HepG2 (cell line): ENCODE measurements around the gene TET3.

ENCODE experiments used
- HBP1 ChIP-seq: IDR thresholded peaks from 2 replicates; pipeline ENCODE4 v1.6.1; 2016; ENCODE audit warnings: low read depth, control low read depth
- NFYB ChIP-seq: sonication (generic); formaldehyde crosslinking; IDR thresholded peaks from 2 replicates; pipeline ENCODE4 v1.4.0; 2020; ENCODE audit warnings: missing genetic modification reagents
- SMAD3 ChIP-seq: sonication (generic); formaldehyde crosslinking; IDR thresholded peaks from 2 replicates; pipeline ENCODE4 v1.4.0; 2020; ENCODE audit warnings: missing genetic modification reagents
- TGIF2 ChIP-seq: IDR thresholded peaks from 2 replicates; pipeline ENCODE4 v1.6.1; 2016; ENCODE audit warnings: control low read depth, missing compliant biosample characterization
- ZNF264 ChIP-seq: sonication (generic); formaldehyde crosslinking; IDR thresholded peaks from 2 replicates; pipeline ENCODE4 v1.4.0; 2020; ENCODE audit warnings: missing genetic modification reagents
- ZNF644 ChIP-seq: IDR thresholded peaks from 2 replicates; pipeline ENCODE4 v1.6.1; 2016; ENCODE audit warnings: low read depth

- TF ChIP-seq ZNF644 (CRISPR knock-in tag) (no peak), SMAD3 (CRISPR knock-in tag) (no peak), ZNF264 (no peak), TGIF2 (CRISPR knock-in tag) (no peak), HBP1 (CRISPR knock-in tag) (no peak), NFYB (CRISPR knock-in tag) (no peak)
These were observed 5.7 kb upstream of the TET3 start for GRCh38 chr2:73979021-73979420.
